Adrenal gland (tissue), 5 donors: ENCODE data around the gene ZNF445.

Experiments
- POLR2A ChIP-seq, 2 donors: fragments of 450-650 bp; IDR thresholded peaks; one replicate each; pipeline ENCODE4 v1.6.1; 2017; ENCODE audit warnings: antibody characterized with exemption in 2 of 2, mild to moderate bottlenecking in 2 of 2, moderate library complexity in 1 of 2
- TF ChIP-seq, protein P1 (sequence below), 6 experiments: fragments of 450-650 bp in 4 of 6; fragments of 200-600 bp in 2 of 6; sonication (generic) in 1 of 6; IDR thresholded peaks; 1 replicate in 5 of 6; 2 replicates in 1 of 6; pipeline versions ENCODE4 v1.5.1 to v1.8.0; 2016 to 2021; ENCODE audit warnings: antibody characterized with exemption in 6 of 6, mild to moderate bottlenecking in 2 of 6, moderate library complexity in 1 of 6
- donor health status: DM: no; HTN: no; CAD: no.

DNA sequence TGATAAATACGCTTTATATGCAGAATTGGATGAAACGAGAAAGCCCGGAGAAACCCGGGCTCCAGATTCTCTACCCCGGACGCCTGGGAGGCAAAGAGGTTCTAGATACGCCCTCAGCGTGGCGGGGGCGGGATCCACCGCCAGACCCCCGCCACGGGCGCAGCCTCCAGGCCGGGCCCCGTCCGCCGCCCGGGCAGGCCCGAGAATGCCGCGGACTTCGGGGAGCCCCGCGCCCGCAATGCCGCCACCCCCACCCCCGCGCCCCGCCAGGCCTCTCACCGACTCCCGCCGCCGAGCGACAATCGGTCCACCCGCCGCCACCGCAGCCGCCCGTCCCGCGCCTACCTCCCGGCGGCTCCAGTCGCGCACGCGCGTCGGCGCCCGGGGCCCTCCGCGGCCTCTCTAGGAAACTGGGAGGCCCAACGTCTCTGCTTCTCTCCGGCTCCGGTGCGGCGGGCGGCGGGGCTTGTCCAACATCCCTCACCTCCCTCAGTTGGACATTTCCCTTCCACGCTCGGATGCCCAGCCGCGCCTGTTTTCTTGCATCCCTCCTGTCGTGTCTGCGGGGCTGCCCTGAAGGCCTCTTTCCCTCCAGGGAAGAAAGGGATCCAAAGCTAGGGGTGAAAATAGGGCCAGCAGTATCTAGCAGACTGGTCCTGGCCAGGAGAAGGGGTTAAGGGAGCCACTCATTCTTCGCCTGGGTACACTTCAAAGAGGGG, at the start of gene ZNF445:
- TF ChIP-seq, protein P1, sequence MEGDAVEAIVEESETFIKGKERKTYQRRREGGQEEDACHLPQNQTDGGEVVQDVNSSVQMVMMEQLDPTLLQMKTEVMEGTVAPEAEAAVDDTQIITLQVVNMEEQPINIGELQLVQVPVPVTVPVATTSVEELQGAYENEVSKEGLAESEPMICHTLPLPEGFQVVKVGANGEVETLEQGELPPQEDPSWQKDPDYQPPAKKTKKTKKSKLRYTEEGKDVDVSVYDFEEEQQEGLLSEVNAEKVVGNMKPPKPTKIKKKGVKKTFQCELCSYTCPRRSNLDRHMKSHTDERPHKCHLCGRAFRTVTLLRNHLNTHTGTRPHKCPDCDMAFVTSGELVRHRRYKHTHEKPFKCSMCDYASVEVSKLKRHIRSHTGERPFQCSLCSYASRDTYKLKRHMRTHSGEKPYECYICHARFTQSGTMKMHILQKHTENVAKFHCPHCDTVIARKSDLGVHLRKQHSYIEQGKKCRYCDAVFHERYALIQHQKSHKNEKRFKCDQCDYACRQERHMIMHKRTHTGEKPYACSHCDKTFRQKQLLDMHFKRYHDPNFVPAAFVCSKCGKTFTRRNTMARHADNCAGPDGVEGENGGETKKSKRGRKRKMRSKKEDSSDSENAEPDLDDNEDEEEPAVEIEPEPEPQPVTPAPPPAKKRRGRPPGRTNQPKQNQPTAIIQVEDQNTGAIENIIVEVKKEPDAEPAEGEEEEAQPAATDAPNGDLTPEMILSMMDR (IDR thresholded peaks at IDR 0.05) = no peak
- TF ChIP-seq POLR2A (IDR thresholded peaks at IDR 0.05) = peak in 1 of 2 donors; percentile 35
